HG03103 (cell line): Measurements from ENCODE around the gene NAGS.
"Not testable (repeated sequence)": the region's sequence is repeated elsewhere in the genome, so short reads cannot be mapped to it uniquely, and the experiment has no call there.

Source experiments
- ATAC-seq: cut with Tn5 transposase; IDR thresholded peaks from one replicate; pipeline ENCODE4 v1.9.1; 2021; ENCODE audit warnings: low read depth; ENCODE audit not compliant: unreplicated experiment

Gene NAGS

GRCh38 chr17:44037471-44037870 lies 33.0 kb downstream of the NAGS start:
- no peak for ATAC-seq

- no peak for ATAC-seq
Observed at GRCh38 chr17:44038604-44039011, 34.2 kb downstream of the NAGS start.

DNA sequence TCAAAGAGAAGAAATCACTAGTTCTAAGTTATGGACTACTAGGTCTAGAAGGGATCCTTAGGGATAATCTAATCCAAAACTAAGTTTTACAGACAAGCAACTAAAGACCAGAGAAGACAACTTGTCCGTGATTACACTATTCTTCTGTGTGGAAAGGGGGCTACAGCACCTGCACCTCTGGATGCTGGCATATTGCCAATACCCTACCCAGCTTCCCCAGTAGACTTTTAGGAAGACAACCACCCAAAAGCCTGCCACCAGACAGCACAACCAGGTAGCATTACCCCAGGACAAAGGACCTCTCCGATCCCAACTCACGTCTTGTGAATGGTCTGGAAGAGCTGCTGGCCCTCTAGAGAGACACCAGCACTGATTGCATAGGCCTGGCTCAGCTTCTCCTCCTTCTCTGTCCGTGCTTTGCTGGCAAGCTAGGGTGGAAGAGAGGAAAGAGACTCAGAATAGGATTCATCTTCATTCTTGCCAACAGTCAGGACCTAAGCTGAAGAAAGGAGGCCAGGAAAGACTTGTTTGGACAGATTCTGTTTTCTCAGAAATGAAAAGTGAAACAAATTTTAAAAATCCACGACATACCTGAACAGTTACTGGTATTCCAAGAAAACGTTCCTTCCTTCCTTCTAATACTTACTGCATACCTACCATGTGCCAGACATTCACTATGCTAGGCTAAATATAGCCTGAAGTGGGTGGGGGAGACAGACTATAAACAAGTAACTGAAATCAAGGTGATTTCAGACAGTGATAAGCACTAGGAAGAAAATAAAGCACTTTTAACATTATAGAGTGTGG lies 35.6 kb downstream of the NAGS start:
- no peak for ATAC-seq

- no peak for ATAC-seq
Observed at GRCh38 chr17:44043272-44043696, 38.9 kb downstream of the NAGS start.

DNA sequence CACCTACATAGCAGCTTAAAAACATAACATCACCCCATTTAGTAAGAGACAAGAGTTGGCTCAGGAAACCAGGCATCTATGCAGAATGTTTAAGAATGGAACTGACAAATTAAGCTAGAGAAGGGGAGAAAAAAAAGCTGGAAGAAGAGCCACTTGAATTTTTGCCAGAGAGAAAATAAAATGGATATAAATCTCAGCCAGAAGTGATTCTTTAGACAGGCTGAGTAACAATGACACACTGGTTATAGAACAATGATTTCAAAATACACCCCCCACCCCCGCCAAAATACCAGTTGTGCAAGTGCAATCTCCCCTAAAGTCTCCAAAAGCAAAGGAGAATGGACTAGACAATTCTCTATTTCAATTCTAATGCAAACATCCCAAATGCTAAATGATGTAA lies 39.6 kb downstream of the NAGS start:
- no peak for ATAC-seq

DNA sequence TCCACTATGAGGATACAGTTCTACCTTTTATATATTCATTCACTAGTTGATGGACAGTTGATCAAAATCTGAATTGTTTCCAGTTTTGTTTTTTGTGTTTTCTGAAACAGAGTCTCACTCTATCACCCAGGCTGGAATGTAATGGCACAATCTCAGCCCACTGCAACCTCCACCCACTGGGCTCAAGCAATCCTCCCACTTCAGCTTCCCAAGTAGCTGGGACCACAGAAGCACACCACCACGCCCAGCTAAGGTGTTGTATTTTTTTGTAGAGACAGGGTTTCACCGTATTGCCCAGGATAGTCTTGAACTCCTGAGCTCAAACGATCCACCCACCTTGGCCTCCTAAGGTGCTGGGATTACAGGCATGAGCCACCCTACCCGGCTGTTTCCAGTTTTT lies 41.1 kb downstream of the NAGS start:
- ATAC-seq: no peak

DNA sequence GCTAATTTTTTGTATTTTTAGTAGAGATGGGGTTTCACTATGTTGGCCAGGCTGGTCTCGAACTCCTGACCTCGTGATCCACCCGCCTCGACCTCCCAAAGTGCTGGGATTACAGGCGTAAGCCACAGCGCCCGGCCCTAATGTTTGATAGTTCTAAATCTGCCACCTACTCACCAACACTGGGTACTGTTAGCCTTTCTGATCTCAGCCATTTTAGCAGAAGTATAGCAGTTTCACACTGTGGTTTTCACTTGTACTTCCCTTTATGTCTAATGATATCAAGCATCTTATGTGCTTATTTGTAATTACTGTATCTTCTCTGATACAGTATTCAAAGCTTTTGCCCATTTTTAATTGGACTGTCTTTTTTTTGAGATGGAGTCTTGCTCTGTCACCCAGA lies 42.5 kb downstream of the NAGS start:
- ATAC-seq: not testable (repeated sequence)

- ATAC-seq: no peak
Observed at GRCh38 chr17:44049294-44050060, 45.1 kb downstream of the NAGS start.

- no peak for ATAC-seq
Observed at GRCh38 chr17:44053125-44053872, 48.9 kb downstream of the NAGS start.
